Progenitor cell of endocrine pancreas (in vitro differentiated cells): ENCODE measurements around the gene SEMA4D. TPM values are rescaled to one million over a fixed set of nuclear protein-coding genes. Genes with fewer than 3 reads are reported as not detected.

Experiments used
- DNase-seq: peaks from one replicate; pipeline ENCODE4 v3.0.0; 2021; ENCODE audit warnings: low spot score; ENCODE audit not compliant: unreplicated experiment
- H3K27ac Mint-ChIP-seq: 2 replicates; pipeline ENCODE4 v1.8.0; 2021; ENCODE audit warnings: mild to moderate bottlenecking, moderate library complexity, mixed read lengths
- H3K27me3 Mint-ChIP-seq: 2 replicates; pipeline ENCODE4 v1.8.0; 2021; ENCODE audit warnings: mixed read lengths
- H3K36me3 Mint-ChIP-seq: 2 replicates; pipeline ENCODE4 v1.8.0; 2022; ENCODE audit warnings: mixed read lengths; ENCODE audit not compliant: insufficient read depth
- H3K4me1 Mint-ChIP-seq: 2 replicates; pipeline ENCODE4 v1.8.0; 2021; ENCODE audit warnings: low read depth, mixed read lengths
- H3K4me3 Mint-ChIP-seq: 2 replicates; pipeline ENCODE4 v1.8.0; 2021; ENCODE audit warnings: low read depth, mild to moderate bottlenecking, moderate library complexity, mixed read lengths
- H3K9me3 Mint-ChIP-seq: 2 replicates; pipeline ENCODE4 v1.8.0; 2021; ENCODE audit warnings: low read depth, mixed read lengths
- total RNA-seq: library from RNA; stranded (reverse); gene quantifications from 2 replicates; pipeline ENCODE4 v1.2.1, GENCODE V29; 2021
- TF ChIP-seq, protein P1 (sequence below): fragments of 200-600 bp; sonication (generic); IDR thresholded peaks from one replicate; pipeline ENCODE4 v1.5.0; 2021; ENCODE audit warnings: antibody characterized with exemption, mild to moderate bottlenecking; ENCODE audit not compliant: unreplicated experiment

Gene SEMA4D
- total RNA-seq, 1 donor from 2014 or later = 63.1 TPM

DNA sequence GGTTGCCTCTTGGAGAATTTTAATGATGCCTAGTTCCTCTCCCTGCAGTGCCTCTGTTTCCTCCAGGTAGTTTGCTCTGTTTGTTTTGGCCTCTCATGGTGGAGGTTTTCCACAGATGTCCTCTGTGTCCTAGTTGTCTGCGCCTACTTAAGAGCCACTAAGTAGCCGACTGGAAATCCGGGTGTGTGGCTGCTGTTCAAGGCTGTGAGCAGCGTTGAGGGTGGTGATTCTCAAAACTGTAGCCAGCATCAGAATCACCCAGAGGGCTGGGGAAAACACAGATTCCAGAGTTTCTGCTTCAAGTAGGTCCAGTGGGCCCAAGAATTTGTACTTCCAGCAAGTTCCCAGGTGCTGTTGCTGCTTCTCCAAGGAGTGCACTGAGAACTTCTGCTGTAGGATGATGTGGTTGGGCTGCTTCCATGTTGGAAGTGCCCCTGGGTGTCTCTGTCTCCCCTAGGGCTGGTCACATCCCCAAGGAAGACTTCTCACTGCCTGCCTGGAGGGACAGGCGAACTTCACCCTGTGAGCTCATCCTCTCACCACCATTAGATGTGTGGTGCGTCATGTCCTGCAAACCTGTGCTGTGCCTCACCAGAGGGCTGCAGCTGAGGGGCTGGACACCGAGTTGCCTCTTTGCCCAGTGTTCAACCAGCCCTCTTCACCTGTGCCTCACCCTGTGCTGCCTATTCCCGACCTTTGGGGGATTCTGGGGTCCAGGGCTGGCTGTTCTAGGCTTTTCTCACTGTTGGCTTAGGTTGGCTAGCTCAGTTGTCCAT, 144.9 kb downstream of the SEMA4D start:
- Mint-ChIP-seq H3K36me3 (peaks cover 28% of the 10 kb centered on the region), H3K4me3 (no peak overlapping the region), H3K9me3 (no peaks in the 10 kb centered on the region), H3K4me1 (peaks cover 10% of the 10 kb centered on the region), H3K27me3 (no peaks in the 10 kb centered on the region), H3K27ac (no peak overlapping the region)
- DNase-seq = no peak
- TF ChIP-seq, protein P1, sequence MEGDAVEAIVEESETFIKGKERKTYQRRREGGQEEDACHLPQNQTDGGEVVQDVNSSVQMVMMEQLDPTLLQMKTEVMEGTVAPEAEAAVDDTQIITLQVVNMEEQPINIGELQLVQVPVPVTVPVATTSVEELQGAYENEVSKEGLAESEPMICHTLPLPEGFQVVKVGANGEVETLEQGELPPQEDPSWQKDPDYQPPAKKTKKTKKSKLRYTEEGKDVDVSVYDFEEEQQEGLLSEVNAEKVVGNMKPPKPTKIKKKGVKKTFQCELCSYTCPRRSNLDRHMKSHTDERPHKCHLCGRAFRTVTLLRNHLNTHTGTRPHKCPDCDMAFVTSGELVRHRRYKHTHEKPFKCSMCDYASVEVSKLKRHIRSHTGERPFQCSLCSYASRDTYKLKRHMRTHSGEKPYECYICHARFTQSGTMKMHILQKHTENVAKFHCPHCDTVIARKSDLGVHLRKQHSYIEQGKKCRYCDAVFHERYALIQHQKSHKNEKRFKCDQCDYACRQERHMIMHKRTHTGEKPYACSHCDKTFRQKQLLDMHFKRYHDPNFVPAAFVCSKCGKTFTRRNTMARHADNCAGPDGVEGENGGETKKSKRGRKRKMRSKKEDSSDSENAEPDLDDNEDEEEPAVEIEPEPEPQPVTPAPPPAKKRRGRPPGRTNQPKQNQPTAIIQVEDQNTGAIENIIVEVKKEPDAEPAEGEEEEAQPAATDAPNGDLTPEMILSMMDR = no peak

GRCh38 chr9:89352451-89352850, 145.5 kb downstream of the SEMA4D start:
- peaks cover 28% of the 10 kb centered on the region for H3K36me3 Mint-ChIP-seq
- H3K4me1 Mint-ChIP-seq = peaks cover 5% of the 10 kb centered on the region
- DNase-seq = no peak
- TF ChIP-seq, protein P1 = no peak
- H3K9me3 Mint-ChIP-seq = no peaks in the 10 kb centered on the region
- no peak overlapping the region for H3K27ac Mint-ChIP-seq
- no peaks in the 10 kb centered on the region for H3K27me3 Mint-ChIP-seq
- no peak overlapping the region for H3K4me3 Mint-ChIP-seq

DNA sequence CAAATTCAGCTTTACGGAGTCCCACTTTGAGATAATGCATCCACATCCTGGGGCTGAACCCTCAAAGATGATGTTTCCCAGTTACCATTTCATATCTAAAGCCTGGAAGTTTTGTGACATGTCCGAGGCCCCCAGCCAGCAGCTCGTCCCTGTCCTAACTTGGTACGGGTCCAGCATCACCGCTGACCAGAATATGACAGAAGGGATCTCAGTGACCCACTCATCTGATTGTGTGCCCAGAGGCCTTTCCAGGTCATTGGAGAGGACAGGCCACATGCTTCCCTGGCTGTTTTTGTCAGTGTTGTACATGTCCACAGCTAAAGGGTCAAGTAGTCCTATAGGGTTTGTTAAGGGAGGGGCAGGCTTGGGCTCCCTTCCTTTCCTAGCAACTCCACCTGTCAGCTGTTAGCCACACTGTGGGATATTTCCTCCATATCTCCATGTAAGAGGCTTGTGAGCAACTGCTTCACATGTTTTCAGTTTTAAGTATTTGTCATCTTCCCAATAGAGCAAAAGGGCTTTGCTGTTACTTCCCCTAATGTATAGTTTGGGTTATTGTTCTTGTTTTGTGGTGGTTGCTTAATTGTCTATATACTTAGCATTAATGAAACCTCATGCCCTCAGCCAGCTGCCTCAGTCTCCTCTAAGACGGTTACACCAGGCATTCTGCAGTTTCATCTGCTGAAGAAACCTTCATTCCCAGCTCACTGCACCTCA, 146.2 kb downstream of the SEMA4D start:
- no peak for DNase-seq
- peaks cover 29% of the 10 kb centered on the region for H3K36me3 Mint-ChIP-seq
- H3K4me1 Mint-ChIP-seq = no peaks in the 10 kb centered on the region
- H3K4me3 Mint-ChIP-seq = no peak overlapping the region
- no peak overlapping the region for H3K27ac Mint-ChIP-seq
- TF ChIP-seq, protein P1 = no peak
- H3K27me3 Mint-ChIP-seq = no peaks in the 10 kb centered on the region
- no peaks in the 10 kb centered on the region for H3K9me3 Mint-ChIP-seq

DNA sequence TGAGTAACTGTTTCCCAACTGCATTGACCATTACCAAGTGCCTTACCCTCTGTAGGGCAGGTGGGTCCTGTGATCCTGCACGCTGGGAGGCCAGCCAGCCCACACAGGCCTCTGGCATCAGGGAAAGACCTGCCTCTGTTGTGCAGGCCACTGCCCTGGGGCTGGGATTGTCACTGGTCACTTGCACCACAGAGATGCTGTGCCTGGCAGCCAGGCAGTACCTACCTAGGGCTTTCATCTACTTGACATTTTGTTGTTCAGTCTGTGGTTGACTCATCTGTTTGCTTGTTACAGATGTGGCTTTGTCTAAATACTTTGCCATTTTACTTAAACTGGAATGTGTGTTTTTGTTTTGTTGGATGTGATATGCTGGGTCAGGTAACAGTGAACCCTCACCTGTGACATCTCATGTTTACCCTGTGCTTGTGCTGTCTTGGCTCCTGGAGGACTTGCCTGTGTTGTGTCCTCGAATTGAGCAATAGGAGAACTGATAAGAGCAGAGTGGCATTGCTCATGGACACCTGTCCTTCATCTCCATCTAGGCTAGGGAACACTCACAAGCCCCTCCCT, 146.8 kb downstream of the SEMA4D start:
- no peak overlapping the region for H3K4me3 Mint-ChIP-seq
- peaks cover 23% of the 10 kb centered on the region for H3K36me3 Mint-ChIP-seq

GRCh38 chr9:89349607-89350006, 148.3 kb downstream of the SEMA4D start:
- H3K36me3 Mint-ChIP-seq = peaks cover 27% of the 10 kb centered on the region
- no peaks in the 10 kb centered on the region for H3K4me1 Mint-ChIP-seq
- H3K4me3 Mint-ChIP-seq = no peak overlapping the region
- no peaks in the 10 kb centered on the region for H3K9me3 Mint-ChIP-seq
- TF ChIP-seq, protein P1 = no peak
- H3K27me3 Mint-ChIP-seq = no peaks in the 10 kb centered on the region
- H3K27ac Mint-ChIP-seq = no peak overlapping the region
- no peak for DNase-seq

More for the DNA sequence above, 146.8 kb downstream of the SEMA4D start:
- TF ChIP-seq, protein P1 = no peak
- no peaks in the 10 kb centered on the region for H3K4me1 Mint-ChIP-seq
- H3K9me3 Mint-ChIP-seq = no peaks in the 10 kb centered on the region
- no peak overlapping the region for H3K27ac Mint-ChIP-seq
- no peaks in the 10 kb centered on the region for H3K27me3 Mint-ChIP-seq
- DNase-seq = no peak
